GM21786 (cell line): ENCODE data around the gene FBXL15.
"Not testable (repeated sequence)": the region's sequence is repeated elsewhere in the genome, so short reads cannot be mapped to it uniquely, and the experiment has no call there.

Source experiments
- ATAC-seq: cut with Tn5 transposase; IDR thresholded peaks from one replicate; pipeline ENCODE4 v1.9.1; 2021; ENCODE audit not compliant: unreplicated experiment

FBXL15 gene

DNA sequence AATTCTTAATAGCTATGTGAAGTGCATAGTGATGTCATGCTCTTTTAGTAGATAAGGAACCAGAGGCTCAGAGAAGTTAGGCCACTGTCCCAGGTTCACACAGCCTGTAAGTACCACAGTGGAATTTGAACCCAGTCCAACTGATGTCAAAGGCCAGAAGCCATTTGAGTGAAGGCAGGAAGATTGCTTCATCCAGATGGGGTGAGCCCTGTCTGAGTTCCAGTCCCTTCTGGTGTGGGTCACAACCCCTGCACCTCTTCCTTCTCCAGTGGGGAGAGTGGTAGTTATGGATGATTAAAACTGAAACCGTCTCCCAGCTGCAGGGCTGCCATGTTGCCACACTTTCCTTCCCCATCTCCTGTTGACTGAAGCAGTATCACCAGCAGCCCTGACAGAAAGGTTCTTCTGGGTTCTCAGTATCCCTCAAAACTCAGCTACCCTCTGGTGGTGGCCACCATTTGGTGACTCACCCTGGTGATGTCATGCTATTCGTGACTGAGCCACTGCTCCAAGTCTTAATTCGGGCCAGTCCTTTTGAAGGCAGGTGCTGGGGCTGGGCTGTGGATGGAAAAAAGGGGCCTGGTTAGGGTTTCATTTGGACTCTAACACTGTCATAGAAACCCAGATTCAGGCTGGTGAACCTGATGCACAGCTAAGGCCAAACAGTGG is 32.2 kb downstream of the FBXL15 start:
- no peak for ATAC-seq

DNA sequence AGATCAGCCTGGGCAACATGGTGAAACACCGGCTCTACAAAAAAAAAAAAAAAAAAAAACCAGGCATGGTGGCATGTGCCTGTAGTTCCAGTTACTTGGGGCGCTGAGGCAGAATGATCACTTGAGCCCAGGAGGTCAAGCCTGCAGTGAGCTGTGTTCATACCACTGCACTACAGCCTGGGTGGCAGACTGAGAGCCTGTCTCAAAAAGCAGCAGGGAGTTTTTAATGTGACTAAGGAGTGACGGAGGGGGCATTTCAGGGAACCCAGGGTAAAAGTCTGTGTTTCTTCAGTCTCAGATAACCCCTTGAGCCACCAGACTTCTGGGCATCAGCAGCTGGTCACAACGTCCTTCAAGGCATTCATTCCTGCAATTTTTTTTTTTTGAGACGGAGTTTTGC is 32.9 kb downstream of the FBXL15 start:
- no peak for ATAC-seq

DNA sequence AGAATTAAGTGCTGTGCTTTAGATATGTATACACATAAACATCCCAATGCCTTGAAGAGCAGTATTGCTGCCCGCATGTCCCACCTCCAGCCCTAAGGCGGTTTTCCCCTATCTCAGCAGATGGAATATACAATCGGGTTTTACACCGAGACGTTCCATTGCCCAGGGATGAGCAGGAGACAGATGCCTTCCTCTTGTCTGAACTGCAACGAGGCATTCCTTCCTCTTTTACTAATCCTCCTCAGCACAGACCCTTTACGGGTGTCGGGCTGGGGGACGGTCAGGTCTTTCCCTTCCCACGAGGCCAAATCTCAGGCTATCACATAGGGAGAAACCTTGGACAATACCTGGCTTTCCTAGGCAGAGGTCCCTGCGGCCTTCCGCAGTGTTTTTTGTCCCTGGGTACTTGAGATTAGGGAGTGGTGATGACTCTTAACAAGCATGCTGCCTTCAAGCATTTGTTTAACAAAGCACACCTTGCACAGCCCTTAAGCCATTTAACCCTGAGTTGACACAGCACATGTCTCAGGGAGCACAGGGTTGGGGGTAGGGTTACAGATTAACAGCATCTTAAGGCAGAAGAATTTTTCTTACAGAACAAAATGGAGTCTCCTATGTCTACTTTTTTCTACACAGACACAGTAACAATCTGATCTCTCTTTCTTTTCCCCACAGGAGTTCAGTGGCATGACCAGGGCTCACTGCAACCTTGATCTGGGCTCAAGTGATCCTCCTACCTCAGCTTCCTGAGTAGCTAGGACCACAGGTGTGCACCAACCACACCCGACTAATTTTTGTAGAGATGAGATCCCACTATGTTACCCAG is 34.2 kb downstream of the FBXL15 start:
- ATAC-seq, result not testable (repeated sequence)

DNA sequence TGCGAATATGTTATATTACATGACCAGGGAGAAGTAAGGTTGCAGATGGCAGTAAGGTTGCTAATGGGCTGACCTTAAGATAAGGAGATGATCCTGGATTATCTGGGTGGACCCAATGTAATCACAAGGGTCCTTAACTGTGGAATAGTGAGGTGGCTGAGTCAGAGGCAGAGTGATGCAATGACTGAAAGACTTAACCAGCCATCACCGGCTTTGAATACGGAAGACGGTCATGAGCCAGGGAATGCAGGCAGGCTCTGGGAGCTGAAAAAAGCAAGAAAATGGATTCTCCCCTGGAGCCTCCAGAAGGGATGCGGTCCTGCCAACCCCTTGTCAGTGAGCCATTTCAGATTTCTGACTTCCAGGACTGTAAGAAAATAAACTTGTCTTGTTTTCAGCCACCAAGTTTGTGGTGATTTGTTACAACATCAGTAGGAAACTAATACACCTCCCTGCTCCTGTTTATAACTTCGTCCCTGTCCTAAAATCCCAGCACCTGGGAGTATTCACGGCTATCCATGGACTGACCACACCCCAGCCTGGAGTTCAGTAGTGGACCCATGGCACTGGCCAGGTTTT is 35.3 kb downstream of the FBXL15 start:
- no peak for ATAC-seq

DNA sequence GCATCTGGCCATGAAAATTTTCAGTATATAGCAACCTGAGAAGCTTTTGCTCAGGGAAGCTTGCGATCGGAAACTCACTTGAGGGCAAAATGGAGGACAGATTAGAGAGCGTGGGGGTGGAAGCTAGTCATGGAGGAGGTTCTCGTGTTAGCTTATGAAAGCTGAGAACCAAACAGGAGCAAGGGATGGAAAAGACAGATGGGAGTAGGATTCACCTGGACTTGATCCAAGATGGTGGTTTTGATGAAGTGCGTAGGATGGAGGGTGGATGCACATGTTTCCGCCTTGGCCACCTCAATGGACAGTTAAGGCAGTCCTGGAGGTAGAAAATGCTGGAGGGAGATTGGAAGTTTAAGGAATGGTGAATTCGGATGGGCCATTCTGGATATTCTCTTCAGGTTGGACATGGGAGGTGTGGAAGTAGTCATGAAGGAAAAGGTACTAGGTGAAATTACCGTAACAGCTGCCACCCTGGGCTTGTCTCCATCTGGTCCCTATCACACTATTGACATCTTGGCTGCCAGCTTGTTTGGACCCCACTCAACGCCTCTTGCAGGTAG is 37.0 kb downstream of the FBXL15 start:
- ATAC-seq, result no peak

DNA sequence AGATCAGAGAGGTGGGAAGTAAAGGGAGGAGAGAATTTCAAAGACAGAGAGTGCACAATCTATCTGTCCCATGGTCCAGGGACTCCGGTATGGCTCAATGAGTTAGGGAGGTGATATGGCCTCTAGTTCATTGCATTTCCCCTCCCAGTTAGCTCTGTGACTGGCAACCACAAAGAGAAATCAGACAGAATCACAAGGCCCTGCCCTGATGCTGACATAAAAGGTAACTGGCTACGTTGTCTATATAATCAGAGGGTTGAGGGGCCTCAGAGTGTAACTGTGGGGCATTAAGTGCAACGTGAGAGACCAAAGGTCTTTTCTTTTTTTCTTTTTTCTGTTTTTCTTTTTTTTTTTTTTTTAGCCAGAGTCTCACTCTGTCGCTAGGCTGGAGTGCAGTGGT is 38.0 kb downstream of the FBXL15 start:
- no peak for ATAC-seq

DNA sequence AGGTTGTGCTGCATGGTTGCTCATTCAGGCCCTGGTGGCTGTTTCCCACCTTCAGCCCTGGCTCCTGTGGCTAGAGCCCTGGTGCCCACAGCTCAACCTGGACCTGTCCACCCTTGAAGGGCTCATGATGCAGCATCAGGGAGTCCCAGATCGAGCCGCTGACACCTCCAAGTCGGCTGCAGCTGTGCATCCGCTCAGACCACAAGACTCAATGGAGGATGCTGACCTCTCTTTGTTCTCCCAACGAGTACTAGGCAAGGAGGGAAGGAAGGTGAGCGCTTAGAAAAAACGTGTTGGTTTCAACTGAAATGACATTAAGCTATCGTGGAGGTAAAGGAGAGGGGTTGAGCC is 40.2 kb downstream of the FBXL15 start:
- ATAC-seq, result peak; percentile 26

DNA sequence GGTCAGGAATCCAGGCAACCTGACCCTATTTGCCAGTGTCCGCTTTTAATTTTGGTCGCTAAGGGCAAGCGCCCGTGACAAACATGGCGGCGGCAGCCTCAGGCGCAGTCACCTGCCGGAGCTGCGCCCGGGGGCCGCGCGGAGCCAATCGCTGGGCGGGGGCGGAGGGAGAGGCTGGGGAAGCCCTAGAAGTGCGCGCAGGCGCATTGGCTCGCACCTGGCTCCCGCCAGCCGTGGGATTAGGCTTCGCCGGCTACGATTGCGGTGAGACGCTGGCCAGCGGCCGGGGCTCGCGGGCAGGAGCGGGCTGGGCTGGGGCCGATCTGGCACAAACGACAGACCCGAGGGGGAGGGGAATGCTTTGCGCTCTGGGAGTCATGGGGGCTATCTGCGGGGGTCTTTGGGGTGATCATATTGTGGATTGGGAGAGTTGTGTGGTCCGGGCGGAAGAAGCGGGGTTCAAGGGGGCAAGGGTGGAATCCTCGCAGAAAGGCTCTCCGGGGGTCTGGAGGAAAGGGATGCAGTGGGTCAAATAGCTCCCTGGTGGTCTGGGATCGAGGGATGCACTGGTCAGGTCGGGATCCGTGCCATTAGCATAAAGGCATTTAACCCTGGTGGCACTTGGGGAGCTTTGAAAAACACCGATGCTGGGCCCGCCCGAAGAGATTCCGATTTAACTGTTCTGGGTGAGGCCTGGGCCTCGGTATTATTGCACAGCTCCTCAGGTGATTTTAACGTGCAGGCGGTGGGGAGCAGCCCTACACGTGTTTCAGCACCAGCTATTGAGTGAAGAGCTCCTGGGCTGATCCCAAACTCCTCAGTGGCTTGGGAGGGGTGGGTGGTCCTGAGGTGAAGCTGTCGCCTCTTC is 40.8 kb downstream of the FBXL15 start:
- peak; percentile 83 for ATAC-seq

DNA sequence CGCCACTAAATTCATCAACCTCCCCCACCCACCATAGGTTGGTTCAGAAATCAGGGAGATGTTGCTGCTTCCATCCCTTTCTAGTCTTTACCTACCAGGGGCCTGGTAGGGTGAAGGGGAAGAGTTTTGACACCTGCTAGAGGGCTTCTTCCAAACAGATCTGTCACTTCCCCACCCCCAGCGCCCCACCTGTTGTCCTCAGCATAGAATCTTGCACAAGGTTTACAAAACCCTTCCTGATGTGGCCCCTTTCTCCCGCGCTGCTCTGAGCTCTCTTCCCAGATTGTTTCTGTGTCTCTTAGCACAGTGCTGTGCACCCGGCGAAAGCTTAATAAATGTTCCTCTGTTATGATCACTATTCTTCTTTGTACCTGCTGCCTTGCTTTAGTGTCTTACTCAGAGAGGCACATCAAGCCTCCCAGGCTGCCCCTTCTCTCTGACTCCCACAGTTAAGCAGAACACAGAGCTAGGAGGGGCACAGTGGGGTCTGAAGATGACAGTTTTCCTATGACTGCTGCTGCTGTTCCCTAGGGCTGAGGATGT is 41.9 kb downstream of the FBXL15 start:
- ATAC-seq, result no peak

DNA sequence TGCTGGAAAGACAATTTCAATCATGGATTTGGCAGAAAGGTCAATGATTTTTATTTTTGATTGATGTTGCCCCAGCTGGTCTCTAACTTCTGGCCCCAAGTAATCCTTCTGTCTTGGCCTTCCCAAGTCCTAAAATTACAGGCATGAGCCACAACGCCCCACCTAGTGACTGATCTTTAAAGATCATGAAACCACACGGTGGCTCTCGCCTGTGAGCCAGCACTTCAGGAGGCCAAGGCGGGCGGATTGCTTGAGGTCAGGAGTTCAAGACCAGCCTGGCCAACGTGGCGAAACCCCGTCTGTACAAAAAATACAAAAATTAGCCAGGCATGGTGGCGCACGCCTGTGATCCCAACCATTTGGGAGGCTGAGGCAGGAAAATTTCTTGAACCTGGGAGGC is 43.3 kb downstream of the FBXL15 start:
- no peak for ATAC-seq

DNA sequence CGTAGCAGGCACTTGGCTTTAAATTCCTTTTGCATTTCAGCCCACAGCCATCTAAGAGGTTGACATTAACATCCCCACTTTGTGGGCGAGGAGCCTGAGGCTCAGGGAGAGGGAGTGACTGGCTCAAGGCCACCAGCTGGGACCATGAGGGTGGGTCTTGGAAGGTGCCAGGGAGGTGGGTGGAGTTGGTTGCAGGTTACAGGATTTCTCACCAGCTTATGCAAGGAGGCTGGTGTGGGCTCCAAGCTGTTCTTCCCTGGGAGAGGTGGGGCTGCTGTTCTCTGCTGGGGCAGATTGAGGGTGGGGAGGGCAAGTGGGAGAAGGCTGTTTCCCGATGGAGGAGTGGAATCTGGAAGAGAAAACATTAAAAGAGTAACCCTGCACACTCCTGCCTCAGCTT is 44.8 kb downstream of the FBXL15 start:
- no peak for ATAC-seq

DNA sequence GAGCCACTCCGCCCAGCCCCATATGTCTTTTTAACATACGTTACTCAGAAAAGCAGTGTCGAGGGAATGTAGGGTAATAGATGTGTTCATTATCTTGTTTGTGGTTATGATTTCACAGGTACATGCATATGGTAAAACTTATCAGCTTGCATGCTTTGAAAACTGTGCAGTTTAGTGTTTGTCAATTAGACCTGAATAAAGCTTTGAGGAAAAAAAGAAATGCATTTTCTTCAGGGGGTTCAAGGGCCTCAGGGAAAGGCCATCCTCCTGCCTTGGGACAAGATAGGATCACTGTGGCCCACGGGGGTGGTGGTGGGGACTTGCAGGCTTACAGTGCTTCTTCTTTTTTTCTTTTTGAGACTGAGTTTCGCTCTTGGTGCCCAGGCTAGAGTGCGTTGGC is 46.7 kb downstream of the FBXL15 start:
- ATAC-seq, result no peak

DNA sequence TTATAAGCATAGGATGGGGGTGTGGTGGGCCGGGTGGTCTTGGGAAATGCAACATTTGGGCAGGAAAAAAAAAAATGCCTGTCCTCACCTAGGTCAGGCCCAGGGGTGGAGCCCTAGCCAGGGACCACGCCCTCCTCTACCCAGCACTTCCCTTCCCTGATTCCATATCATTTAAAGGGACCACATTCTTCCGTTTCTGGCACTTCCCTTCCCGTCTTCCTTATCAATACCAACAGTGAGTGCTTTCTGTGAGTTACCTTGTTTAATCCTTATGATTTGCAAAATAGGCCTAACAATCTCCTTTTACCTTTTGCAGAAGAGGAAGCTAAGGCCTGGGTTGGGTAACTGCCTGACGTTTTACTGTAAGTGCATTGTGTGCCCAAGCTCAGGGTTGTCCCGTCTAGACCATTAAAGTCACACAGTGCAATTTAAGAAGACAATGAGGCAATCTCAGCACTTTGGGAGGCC is 47.4 kb downstream of the FBXL15 start:
- no peak for ATAC-seq

DNA sequence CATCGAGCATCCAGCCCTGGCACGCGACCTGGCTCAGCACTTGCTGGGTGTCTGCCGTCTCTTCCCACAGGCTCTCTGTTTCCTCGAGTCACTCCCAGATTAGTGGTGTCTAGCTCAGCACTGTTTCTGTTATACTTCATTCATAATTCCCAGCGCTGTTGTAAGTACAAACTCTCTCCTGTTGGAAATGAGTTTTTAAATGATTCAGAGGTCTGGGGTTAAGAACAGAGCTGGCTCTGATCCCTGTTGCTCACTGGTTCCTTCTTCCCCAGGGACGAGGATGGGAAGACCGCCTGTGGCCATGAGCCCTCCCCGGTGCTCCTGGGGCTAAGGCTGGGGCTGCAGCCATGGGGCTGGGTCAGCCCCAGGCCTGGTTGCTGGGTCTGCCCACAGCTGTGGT is 48.0 kb downstream of the FBXL15 start:
- ATAC-seq, result no peak

DNA sequence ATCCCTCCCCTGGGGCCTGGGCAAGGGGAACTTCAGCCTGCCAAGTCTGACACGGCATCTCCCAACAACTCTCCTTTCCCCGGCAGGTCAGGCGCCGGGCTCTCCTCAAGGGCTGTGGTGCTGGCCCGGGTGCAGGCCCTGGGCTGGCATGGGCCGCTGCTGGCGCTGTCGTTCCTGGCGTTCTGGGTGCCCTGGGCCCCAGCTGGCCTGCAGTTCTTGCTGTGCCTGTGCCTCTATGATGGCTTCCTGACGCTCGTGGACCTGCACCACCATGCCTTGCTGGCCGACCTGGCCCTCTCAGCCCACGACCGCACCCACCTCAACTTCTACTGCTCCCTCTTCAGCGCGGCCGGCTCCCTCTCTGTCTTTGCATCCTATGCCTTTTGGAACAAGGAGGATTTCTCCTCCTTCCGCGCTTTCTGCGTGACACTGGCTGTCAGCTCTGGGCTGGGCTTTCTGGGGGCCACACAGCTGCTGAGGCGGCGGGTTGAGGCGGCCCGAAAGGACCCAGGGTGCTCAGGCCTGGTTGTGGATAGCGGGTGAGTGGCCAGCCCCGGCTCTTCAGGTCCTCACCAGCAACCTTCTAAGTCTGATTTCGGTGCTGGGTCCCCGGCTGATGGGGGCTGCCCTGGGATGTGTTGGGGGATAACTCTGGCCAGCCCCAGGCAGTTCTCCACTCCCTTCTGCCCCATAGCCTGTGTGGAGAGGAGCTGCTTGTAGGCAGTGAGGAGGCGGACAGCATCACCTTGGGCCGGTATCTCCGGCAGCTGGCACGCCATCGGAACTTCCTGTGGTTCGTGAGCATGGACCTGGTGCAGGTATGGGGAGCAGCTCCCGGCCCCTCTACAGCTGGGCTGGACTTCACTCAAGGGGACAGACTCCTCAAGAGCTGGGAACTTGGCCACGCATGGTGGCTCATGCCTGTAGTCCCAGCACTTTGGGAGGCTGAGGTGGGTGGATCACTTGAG is 50.2 kb downstream of the FBXL15 start:
- ATAC-seq, result no peak
